Esophagus muscularis mucosa (tissue), 4 donors: ENCODE results near the gene OLFM4. TPM values are rescaled to one million over a fixed set of nuclear protein-coding genes. Genes with fewer than 3 reads are reported as not detected.

ENCODE experiments used
- DNase-seq: peaks from one replicate; pipeline ENCODE4 v3.0.0-alpha.2; 2017; ENCODE audit errors: extremely low spot score
- H3K27ac ChIP-seq, 4 donors: fragments of 200-600 bp; sonication (generic); replicated peaks in 1 of 4; 1 replicate in 3 of 4; 2 replicates in 1 of 4; pipeline ENCODE4 v1.5.1; 2016 to 2019; ENCODE audit warnings: mild to moderate bottlenecking in 1 of 4
- H3K27me3 ChIP-seq, 4 donors: fragments of 200-600 bp; sonication (generic); one replicate each; pipeline versions ENCODE4 v1.5.1 to v1.6.0; 2016 to 2019
- H3K36me3 ChIP-seq, 4 donors: fragments of 200-600 bp; sonication (generic); one replicate each; pipeline ENCODE4 v1.5.1; 2016 to 2019
- H3K4me1 ChIP-seq, 4 donors: fragments of 200-600 bp; sonication (generic); one replicate each; pipeline ENCODE4 v1.5.1; 2016 to 2019
- H3K4me3 ChIP-seq, 4 donors: fragments of 200-600 bp; sonication (generic); 1 replicate in 2 of 4; 2 replicates in 2 of 4; pipeline ENCODE4 v1.5.1; 2016 to 2019; ENCODE audit warnings: mild to moderate bottlenecking in 4 of 4, moderate library complexity in 1 of 4
- H3K9me3 ChIP-seq, 4 donors: fragments of 200-600 bp; sonication (generic); 1 replicate in 3 of 4; 2 replicates in 1 of 4; pipeline ENCODE4 v1.5.1; 2016 to 2019
- EP300 ChIP-seq: sonication (generic); formaldehyde crosslinking; IDR thresholded peaks from one replicate; pipeline ENCODE4 v1.6.1; 2017; ENCODE audit warnings: antibody characterized with exemption
- POLR2A ChIP-seq: fragments of 450-650 bp; IDR thresholded peaks from one replicate; pipeline ENCODE4 v1.6.1; 2017; ENCODE audit warnings: antibody characterized with exemption, moderate library complexity, mild to moderate bottlenecking, low read depth
- POLR2AphosphoS5 ChIP-seq, 2 donors: sonication (generic); formaldehyde crosslinking; IDR thresholded peaks; one replicate each; pipeline ENCODE4 v1.6.1; 2017; ENCODE audit warnings: antibody characterized with exemption in 2 of 2
- WGBS: methylation state at CpG from one replicate; pipeline ENCODE4 v1.1.5; 2018; 5-methylcytosine and 5-hydroxymethylcytosine counted together
- intact Hi-C: fragments of 100-400 bp; cut with DNase I; formaldehyde crosslinking; loops from one replicate; pipeline ENCODE4 v1.15.1; 2023
- total RNA-seq, 4 donors: library from RNA; depleted of rRNA; stranded (reverse); fragments of >200 nt; gene quantifications; one replicate each; pipeline versions ENCODE4 v1.1.0 to v1.2.1, GENCODE V29; 2016
- TF ChIP-seq, protein P1 (sequence below), 3 experiments: fragments of 200-600 bp in 2 of 3; fragments of 450-650 bp in 1 of 3; sonication (generic) in 2 of 3; IDR thresholded peaks; one replicate each; pipeline ENCODE4 v1.5.1; 2017 to 2019; ENCODE audit warnings: antibody characterized with exemption in 3 of 3, mild to moderate bottlenecking in 2 of 3, moderate library complexity in 1 of 3

The OLFM4 gene
- total RNA-seq, 4 donors from 2014 or later = under 0.01 to 0.66 (median 0.13) TPM; not detected in 1

GRCh38 chr13:53090461-53090860, 61.8 kb downstream of the OLFM4 start:
- intact Hi-C loops = no loop called here
- H3K27ac ChIP-seq = no peak overlapping the region
- H3K9me3 ChIP-seq = no peaks in the 10 kb centered on the region
- WGBS = 29% methylated on average over 3 of the region's 3 CpGs
- TF ChIP-seq EP300 (no peak), POLR2A (no peak), POLR2AphosphoS5 (IDR thresholded peaks at IDR 0.05) (no peak)
- TF ChIP-seq, protein P1, sequence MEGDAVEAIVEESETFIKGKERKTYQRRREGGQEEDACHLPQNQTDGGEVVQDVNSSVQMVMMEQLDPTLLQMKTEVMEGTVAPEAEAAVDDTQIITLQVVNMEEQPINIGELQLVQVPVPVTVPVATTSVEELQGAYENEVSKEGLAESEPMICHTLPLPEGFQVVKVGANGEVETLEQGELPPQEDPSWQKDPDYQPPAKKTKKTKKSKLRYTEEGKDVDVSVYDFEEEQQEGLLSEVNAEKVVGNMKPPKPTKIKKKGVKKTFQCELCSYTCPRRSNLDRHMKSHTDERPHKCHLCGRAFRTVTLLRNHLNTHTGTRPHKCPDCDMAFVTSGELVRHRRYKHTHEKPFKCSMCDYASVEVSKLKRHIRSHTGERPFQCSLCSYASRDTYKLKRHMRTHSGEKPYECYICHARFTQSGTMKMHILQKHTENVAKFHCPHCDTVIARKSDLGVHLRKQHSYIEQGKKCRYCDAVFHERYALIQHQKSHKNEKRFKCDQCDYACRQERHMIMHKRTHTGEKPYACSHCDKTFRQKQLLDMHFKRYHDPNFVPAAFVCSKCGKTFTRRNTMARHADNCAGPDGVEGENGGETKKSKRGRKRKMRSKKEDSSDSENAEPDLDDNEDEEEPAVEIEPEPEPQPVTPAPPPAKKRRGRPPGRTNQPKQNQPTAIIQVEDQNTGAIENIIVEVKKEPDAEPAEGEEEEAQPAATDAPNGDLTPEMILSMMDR (IDR thresholded peaks at IDR 0.05) = no peak
- peaks cover 0 to 2% (median 0%) of the 10 kb centered on the region in 4 donors for H3K4me1 ChIP-seq
- H3K36me3 ChIP-seq = no peaks in the 10 kb centered on the region
- no peak for DNase-seq
- H3K27me3 ChIP-seq = no peaks in the 10 kb centered on the region
- H3K4me3 ChIP-seq = no peak overlapping the region

DNA sequence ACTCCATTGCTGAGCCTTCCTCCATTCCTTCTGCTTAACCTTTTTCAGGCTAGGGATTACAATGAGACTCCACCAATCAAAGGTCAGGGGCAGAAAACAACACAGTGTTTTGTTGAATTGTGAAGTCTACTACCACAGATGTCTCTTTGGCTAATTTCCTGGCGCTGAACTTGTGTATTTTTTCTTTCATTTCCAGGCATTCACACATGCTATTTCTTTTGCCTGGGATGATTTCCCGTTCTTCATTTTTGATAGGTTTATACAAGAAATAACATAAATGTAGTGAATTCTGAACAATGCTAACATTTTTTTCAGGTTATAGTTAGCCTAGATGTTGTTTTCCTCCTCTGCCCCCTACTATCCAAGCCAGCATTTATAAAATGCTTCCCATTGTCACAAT, 64.3 kb downstream of the OLFM4 start:
- DNase-seq = no peak

DNA sequence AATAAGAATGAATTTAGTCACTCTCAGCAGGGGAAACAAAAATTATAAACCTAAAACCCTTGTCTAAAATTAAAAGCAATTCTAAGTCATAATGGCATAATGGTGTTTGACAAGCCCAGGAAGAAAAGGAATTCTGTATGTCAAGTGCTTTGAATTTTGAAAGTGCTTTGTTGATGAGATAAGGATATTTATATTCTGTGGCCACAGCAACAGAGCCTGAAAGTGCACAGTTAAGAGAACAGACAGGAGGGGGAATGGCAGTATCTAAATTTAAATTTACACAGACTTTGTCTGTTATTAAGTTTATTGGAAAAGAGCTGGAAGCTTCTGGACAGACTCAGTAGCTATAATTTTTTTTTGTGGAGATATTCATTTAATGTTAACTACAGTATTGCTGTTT, 69.8 kb downstream of the OLFM4 start:
- no peaks in the 10 kb centered on the region for H3K36me3 ChIP-seq
- H3K27me3 ChIP-seq = no peaks in the 10 kb centered on the region
- no peak for DNase-seq
- TF ChIP-seq, protein P1 (IDR thresholded peaks at IDR 0.05) = no peak
- no peak for TF ChIP-seq POLR2AphosphoS5 (IDR thresholded peaks at IDR 0.05)
- no peak for TF ChIP-seq EP300
- TF ChIP-seq POLR2A = no peak
- H3K4me1 ChIP-seq = no peaks in the 10 kb centered on the region
- no peak overlapping the region for H3K27ac ChIP-seq
- intact Hi-C loops = no loop called here
- H3K4me3 ChIP-seq = no peak overlapping the region
- no peaks in the 10 kb centered on the region for H3K9me3 ChIP-seq

More for the DNA sequence above, 64.3 kb downstream of the OLFM4 start:
- intact Hi-C loops = no loop called here
- peaks cover 0 to 2% (median 0%) of the 10 kb centered on the region in 4 donors for H3K4me1 ChIP-seq
- TF ChIP-seq POLR2A (no peak), EP300 (no peak), POLR2AphosphoS5 (IDR thresholded peaks at IDR 0.05) (no peak)
- TF ChIP-seq, protein P1 (IDR thresholded peaks at IDR 0.05) = no peak
- 59% methylated on average over 2 of the region's 2 CpGs for WGBS
- H3K9me3 ChIP-seq = no peaks in the 10 kb centered on the region
- H3K36me3 ChIP-seq = no peaks in the 10 kb centered on the region
- H3K27ac ChIP-seq = no peak overlapping the region
- H3K4me3 ChIP-seq = no peak overlapping the region
- H3K27me3 ChIP-seq = no peaks in the 10 kb centered on the region

- H3K4me3 ChIP-seq = no peak overlapping the region
- no peak for TF ChIP-seq EP300
Measured at GRCh38 chr13:53100394-53101063, 71.9 kb downstream of the OLFM4 start.

More at GRCh38 chr13:53100394-53101063, 71.9 kb downstream of the OLFM4 start:
- no peak for DNase-seq
- WGBS = 100% methylated on average over 1 of the region's 1 CpG
- no peaks in the 10 kb centered on the region for H3K36me3 ChIP-seq
- H3K4me1 ChIP-seq = no peaks in the 10 kb centered on the region
- intact Hi-C loops = no loop called here
- H3K27me3 ChIP-seq = no peaks in the 10 kb centered on the region
- H3K27ac ChIP-seq = no peak overlapping the region
- no peaks in the 10 kb centered on the region for H3K9me3 ChIP-seq

Other genes starting within 250 kb of the OLFM4 start
- gene PCDH8, start 180.2 kb upstream of the OLFM4 start, total RNA-seq = under 1 TPM in 1 of 4 donors, not detected in 3; 0.11 TPM